HUDEP-2 (cell line): ENCODE results near the gene SLC6A11.

Source experiments
- DNase-seq, 76 experiments: peaks; one replicate each; lab custom pipeline; 2025; ENCODE audit not compliant: unreplicated experiment in 76 of 76; lab: John Stamatoyannopoulos, UW

Gene SLC6A11

DNA sequence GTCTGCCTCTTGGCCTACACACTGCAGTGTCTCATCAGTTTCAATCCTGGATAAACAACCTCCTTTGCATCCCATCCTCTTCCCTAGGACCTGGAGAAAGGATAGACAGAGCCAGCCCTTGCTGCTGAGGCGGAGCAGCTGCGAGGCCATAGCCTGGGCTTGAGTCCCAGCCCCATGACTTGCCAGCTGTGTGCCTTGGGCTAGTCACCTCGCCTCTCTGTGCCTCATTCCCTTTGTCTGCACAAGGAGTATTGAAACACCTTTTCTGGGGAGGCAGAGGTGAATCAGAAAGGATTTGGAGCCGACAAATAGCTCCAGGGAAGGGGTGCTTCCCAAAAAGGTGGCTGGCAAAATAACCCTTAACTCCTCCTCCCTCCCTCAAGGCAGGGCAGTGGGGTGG lies 111.5 kb downstream of the SLC6A11 start:
- peak in 13 of 76 experiments; percentile 7 to 51 (median 21) for DNase-seq

DNA sequence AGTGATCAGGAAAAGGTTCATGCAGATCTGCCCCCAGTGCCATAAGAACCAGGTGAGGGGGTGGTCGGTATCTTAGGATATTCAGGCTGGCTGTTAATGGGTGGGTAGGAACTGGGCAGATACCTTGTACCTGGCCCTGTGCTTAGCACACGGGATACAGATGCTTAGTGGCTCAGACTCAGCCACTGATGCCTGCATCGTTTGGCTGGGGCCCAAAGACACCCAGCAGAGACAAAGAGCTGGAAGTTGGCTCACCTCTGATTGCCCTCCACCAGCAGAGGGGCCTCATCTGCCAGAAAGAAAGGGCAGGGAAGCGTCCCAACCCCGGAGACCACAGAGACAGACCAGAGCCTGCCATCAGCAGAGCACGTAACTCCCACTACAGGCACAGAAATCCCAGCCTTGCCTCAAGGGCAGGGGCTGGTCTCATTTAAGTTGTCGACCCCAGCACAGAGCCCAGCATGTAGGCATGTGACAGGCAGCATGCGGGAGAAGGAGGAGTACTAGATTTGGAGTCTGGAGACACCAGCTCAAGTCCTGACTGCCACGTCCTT lies 112.5 kb downstream of the SLC6A11 start:
- peak in 2 of 76 experiments; percentile 9 to 12 for DNase-seq

- DNase-seq = no peak
These were observed 113.0 kb downstream of the SLC6A11 start for GRCh38 chr3:10928961-10929471.

DNA sequence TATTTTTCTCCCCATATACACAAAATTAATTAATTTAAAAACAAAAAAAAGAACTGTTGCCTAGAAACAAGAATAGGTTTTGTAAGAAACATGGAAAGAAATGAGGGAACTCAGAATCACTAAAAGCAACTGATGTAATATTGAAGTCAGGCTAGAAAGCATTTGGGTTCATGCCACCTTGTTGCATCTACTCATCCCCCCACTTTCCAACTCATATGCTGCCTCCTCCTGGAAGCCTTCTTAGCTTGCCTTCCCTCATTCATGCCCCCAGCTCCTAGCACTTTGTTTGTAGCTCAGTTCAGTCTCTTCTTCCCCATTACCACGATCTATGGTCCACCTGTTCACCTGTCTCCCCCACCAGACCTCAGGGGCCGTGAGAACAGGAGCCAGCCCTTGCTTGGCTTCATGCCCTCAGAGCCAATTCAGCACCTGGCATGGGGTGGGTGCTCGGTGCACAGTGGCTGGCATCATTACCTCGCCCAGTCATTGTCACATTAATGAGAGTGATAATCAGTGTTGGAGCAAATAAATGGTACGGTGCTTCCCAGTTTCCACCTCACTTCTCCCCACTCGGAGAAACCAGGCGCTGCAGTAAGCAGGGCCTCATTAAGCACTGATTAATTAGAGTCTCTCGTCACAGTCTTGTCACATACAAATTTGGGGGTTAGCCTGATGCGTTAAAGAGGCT lies 114.1 kb downstream of the SLC6A11 start:
- DNase-seq = no peak

- DNase-seq = no peak
These were observed 114.6 kb downstream of the SLC6A11 start for GRCh38 chr3:10930666-10931040.

DNA sequence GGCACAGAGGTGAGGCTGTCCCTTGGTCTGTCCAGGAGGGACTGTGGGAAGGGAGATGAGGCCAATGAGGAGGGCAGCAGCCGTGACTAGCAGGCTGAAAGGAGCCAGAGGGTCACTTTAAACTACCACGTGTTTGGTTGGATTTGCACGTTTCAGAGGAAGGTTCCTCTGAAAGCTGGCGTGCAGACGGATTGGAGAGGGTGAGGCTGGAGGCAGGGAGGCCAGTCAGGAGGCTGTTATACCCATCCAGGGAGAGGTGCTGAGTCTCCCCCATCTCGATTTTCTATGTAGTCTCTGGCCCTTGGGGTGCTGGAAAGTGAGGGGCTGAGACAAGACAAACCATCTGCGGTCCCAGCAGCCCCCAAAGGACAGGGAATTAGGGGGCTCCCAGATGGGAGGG lies 116.6 kb downstream of the SLC6A11 start:
- no peak for DNase-seq

DNA sequence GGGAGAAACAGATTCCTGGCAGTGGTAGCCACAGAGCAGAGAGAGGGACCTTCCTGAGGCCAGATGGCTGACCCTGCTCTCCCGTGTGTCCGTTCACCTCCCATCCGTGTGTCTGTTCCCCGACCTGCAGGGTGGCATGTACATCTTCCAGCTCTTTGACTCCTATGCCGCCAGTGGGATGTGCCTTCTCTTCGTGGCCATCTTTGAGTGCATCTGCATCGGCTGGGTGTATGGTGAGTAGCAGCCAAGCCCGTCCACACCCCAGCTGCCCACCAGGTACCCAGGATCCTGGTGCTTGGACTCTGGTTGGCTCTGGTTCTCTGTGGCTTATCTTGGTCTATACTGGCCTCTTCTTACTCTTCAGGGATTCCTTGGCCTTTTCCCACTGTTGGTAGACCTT lies 117.0 kb downstream of the SLC6A11 start:
- DNase-seq = no peak

DNA sequence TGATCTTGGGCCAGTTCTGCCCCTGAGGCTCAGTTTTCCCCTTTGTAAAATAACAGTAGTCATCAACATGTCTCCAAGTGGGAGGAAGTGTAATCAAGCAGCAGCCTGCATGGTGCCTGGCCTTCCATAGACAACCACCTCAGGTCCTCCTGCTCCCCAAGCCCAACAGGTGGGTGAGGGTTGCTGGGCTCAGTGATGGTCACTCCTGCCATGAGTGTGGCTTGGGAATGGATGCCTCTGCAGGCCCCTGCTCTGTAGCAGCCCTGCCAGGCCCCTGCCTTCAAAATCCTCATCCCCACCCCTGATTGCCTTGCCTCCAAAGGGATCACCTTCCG lies 117.4 kb downstream of the SLC6A11 start:
- no peak for DNase-seq

DNA sequence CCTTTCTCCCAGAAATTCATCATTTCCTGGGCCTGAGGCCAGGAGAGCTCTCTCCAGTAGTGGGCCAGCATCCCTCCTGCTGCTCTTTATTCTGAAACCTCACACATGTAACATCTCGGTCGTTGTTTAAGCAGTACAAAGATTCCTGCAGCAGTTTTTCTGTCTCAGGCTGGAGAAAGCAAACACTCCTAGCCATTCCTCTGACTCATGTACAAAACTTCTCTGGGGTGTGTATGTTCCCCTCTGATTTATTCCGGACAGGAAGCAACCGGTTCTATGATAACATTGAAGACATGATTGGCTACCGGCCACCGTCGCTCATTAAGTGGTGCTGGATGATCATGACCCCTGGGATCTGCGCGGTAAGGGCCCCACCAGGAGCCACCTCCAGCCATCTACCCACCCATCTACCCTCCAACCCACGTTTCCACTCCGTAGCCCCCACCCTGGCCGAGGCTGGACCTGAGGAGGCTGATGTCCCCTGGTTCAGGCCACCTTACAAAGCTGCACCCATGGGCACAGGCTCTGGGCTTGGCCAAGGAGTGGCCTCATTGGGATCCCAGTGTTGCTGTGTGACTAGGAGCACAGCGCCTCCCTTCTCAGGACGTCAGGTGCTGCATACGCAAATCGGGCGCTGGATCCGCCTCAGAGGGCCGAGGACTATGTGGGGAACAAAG lies 117.9 kb downstream of the SLC6A11 start:
- no peak for DNase-seq

DNA sequence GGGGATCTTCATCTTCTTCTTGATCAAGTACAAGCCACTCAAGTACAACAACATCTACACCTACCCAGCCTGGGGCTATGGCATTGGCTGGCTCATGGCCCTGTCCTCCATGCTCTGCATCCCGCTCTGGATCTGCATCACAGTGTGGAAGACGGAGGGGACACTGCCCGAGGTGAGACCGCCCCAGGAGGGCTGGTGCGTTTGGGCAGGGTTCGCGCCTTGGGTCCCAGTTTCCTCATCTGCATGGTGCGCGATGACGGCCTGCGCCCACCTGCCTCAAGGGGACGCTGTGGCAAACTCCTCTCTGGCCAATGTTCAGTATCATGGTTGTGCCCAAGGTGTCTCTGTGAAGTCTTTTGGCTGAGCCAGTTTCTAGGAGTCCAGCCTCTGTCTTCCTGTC lies 119.0 kb downstream of the SLC6A11 start:
- no peak for DNase-seq

- no peak for DNase-seq
These were observed 120.0 kb downstream of the SLC6A11 start for GRCh38 chr3:10935846-10936631.

DNA sequence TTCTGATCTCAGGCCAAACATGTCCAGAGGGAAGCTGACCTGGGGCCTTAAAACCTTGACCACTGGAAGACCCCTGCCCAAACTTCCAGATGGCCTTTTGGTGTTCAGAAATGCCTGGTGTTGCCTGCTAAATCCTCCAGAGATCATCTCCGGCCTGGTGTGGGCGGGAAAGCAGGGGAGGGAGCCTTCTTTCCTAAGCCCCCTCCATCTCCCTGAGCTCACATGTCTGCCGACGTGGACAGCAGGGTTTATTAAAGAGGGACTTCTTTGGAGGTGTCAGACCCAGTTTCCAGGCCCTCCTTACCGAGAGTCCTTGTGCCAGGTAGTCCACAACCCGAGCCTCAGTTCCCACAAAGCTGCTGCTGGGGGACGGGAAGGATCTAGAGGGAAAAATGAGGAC lies 120.7 kb downstream of the SLC6A11 start:
- no peak for DNase-seq

- DNase-seq = no peak
These were observed 121.3 kb downstream of the SLC6A11 start for GRCh38 chr3:10937141-10937825.

GRCh38 chr3:10939556-10939955 lies 123.5 kb downstream of the SLC6A11 start:
- no peak for DNase-seq

DNA sequence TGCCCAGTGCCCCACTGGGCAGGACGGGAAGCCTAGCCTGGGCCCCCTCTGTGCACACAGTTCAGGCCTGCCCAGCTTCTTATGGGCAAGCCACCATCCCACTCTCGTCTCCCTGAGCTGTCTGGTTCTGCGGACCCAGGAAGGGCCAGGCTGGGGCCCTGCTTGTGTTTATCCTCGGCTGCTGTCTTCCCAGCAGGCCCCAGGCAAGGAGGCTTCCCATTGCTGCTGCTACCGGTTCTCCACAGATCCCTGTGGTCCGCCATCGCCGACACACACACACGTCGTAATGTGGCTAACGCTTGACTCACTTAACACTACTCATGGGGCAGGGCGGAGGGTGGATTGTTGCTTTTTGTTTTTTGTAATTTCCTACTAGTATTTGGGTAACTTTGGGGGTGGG lies 124.1 kb downstream of the SLC6A11 start:
- DNase-seq = no peak

DNA sequence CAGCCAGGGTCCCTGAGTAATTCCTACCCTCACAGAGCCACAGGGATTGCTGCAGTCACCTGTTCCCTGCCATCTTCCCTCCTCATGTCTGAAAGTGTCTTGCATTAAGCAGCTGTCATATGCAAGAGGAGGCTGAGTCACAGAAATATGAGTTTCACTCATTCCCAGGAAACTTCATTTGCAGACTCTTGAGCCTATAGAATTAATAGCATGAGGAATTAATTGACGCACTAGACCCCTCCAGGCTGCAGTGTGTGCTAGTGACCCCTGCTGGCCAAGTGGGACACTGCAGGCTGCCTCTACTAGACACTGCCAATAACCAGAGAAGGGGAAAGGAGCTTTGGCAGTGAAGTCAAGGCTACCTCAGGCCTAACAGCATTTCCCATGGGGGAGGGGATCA lies 125.9 kb downstream of the SLC6A11 start:
- peak in 33 of 76 experiments; percentile 4 to 49 (median 20) for DNase-seq

DNA sequence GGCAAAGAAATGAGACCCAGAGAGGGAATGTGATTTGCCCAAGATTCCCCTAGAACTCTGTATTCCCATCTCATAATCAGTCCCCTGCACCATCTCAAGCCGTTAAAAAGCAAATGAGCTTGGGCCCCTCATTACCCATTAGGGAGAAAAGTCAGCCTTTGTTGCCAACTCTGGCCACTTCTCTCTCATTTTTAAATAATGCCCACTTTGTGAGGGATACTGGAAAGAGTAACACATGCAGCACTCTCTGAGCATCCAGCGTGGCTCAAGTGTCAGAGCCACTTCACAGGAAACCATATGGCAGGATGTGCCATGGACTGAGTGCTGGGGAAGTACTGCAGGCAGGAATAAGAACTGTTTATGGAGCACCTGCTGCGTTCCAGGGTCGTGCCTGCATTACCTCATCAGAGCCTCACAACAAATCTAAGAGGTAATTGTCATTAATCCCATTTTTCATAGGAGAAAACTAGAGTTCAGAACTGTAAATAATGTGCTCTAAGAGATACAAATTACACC lies 126.7 kb downstream of the SLC6A11 start:
- no peak for DNase-seq

DNA sequence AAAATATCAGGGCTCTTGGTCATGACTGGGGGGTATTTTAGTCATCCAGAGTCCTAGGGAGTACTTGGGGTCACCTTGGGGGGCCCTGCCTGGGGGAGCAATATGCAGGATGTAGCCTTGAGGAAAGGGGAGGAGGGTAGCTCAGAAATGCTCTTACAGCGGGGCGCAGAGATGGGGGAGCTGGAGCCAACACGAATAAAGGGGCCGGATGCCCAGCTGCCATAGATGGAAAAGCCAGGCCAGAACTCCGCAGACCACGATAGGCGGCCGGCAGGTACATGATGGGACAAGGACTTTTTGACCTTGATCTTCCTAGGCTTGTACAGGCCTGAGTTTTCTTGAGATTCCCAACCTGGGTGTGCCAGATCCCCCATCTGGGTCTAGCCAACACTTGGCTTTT lies 128.8 kb downstream of the SLC6A11 start:
- DNase-seq = no peak

DNA sequence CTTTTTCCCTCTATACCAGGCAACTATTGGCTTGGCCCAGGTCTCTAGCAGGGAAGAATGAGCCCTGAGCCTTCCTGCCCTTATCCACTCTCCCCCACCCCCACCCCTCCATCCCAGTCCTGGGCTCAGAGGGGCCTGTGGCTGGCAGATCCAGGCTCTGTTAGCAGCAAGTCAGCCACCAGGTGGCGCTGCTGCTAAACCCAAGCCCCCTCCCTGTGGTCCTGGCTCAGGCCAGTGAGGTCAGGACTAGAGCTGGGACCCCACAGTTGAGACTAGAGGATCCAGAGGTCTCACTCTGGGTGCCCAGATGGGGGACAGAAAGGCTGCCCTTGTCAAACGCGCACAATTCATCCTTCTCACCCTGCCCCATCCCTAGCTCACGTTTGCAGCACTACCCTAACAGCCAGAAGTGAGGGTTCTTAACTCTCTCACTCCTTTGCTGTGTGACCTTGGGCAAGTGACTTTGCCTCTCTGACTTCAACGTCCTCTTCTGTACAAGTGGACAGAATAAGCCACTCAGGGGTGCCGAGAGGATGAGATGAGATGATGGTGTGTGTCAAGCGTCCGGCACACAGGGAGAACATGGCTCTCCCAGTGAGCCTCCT lies 129.8 kb downstream of the SLC6A11 start:
- peak in 41 of 76 experiments; percentile 2 to 62 (median 22) for DNase-seq

DNA sequence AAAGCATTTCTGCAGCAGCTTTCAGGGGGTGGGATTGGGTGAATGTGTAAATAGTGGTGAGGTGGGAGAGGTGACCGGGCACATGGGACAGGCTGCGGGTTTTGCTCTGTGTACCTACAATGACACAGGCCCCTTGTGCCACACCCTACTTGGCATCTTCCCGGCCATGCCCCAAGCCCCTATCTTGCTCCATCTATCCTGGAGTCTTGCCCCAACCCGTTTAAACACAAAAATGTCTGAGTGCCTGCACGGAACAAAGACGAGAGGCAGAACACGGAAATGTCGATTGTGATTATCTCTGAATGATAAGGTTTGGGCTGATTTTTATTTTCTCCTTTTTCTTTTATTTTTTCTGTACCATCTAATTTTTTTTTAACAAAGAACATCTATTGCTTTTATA lies 130.5 kb downstream of the SLC6A11 start:
- no peak for DNase-seq
